Measurements from ENCODE around the gene ALDOC.

Gene ALDOC

DNA sequence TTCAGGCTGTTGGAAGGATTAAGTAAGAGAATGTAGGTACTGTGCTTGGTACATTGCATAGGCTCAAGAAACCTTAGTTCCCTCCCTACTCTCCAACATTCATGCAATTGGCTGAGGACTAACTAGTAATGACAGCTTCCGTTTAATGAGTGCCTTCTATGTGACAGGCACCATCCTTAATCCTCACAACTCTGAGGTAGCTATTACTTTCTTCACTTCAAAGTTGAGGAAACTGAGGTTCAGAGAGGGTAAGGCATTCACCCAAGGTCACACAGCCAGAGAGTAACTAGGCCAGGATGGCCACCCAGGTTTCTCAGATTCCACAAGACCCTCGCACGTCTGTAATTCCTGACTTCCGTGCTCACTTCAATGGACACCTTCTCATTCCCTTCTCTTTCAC, 46.4 kb downstream of the ALDOC start:
- DNase-seq: no peak

- no peak for DNase-seq
These were observed 47.7 kb downstream of the ALDOC start for GRCh38 chr17:28529013-28529400.

DNA sequence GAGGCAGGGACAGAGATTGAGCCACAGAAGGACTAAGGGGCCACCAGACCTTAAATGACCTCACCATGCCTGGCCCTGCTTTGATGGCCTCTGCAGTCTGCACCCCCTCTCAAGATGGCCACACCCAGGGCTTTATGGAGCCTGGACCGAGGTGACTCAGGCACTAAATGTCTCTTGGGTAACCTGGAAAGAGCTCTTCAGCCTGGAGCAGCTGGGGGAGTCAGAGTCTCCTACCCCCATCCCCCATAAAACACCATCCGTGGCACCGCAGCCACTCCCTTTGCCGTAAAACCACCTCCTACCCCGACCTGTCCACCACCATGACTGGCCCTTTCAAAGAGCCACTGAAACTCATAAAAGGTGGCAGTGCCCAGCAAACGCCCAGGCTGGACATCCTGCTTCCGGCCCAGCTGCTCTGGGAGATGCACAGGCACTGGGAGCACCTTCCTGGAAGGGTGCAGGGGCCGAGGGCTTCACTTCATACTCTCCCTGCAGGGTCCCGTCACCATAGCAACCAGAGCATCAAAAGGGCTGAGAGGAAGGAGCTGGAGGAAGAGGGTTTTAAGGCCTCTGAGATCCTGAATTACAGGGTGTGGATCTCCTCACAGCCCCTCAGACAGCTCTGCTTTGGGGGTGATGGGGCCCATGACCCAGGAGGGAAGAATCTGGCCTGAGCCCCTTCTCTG, 48.2 kb downstream of the ALDOC start:
- DNase-seq: no peak

GRCh38 chr17:28527859-28528258, 48.8 kb downstream of the ALDOC start:
- DNase-seq: no peak

- no peak for DNase-seq
These were observed 49.5 kb downstream of the ALDOC start for GRCh38 chr17:28527181-28527681.

DNA sequence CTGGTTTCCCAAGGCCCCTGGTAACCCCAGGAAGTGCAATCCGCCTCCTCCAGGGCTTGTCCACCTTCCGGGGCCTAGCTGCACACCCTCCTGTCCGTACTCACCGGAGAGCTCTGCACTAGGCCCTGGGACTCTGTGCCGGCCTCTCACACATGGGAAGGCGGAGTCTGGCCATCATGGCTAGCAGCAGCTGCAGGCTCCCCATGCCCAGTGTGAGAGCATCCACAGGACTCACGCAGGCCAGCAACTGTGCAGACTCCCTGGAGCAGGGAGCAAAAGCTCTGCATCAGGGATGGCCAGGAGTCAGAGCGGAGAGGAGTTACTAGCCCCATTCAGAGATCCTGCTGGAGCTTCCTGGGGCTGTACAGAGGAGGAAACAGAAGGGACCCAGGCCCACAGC, 50.3 kb downstream of the ALDOC start:
- no peak for DNase-seq

GRCh38 chr17:28524476-28525424, 51.9 kb downstream of the ALDOC start:
- no peak for DNase-seq

- DNase-seq: no peak
These were observed 52.8 kb downstream of the ALDOC start for GRCh38 chr17:28523876-28524275.

GRCh38 chr17:28523186-28523585, 53.5 kb downstream of the ALDOC start:
- DNase-seq: no peak

All from stimulated activated naive CD4-positive, alpha-beta T cell (primary cell).